HuH-7.5 (cell line): ENCODE measurements around the gene DACH1.
"Not testable (repeated sequence)": the region's sequence is repeated elsewhere in the genome, so short reads cannot be mapped to it uniquely, and the experiment has no call there.

Experiments used
- DNase-seq: peaks from one replicate; pipeline ENCODE4 v3.0.0; 2011; ENCODE audit warnings: low spot score

Gene DACH1

GRCh38 chr13:71867131-71867814, at the start of gene DACH1:
Gene DACH1, minus strand, starts transcription at chr13:71867204.
- DNase-seq = peak; percentile 79

DNA sequence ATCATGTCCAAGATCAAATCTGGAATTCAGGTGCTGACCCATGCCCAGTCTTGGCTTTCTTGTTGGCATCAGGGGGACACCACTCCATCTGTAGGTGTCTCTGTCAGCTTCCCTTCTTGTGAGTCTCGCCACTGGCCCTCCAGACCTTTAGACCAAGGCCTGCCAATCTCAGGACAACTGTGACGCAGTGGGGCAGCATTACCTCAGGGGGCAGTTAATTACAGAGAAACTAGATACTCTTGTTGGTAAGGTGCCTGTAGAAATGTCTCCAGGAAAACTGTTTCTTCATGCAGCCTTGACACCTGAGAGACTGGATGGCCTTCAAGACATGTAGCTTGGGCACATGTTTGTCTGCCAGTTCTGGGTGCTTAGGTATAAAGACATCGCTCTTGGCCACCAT, 46.7 kb upstream of the DACH1 start:
- no peak for DNase-seq

GRCh38 chr13:71912524-71912923, 45.5 kb upstream of the DACH1 start:
- DNase-seq = no peak

DNA sequence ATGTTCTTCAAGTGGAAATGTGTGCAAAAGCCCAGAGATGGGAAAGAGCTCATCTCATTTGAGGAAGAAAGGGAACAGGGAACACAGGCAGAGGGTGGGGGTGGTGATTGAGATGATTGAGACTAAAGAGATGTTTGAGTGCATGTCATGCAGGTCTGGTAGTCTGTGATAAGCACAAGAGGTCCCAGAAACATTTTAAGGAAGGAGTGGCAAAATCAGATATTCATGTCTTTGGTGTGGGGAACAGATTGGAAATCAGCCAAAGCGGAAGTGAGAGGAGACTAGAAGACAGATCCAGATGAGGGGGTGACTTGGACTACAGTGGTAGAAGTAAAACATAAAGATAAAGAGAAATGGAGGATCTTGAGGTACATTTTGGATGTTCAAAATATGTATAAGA, 39.4 kb upstream of the DACH1 start:
- no peak for DNase-seq

- no peak for DNase-seq
Observed at GRCh38 chr13:71902676-71903075, 35.7 kb upstream of the DACH1 start.

DNA sequence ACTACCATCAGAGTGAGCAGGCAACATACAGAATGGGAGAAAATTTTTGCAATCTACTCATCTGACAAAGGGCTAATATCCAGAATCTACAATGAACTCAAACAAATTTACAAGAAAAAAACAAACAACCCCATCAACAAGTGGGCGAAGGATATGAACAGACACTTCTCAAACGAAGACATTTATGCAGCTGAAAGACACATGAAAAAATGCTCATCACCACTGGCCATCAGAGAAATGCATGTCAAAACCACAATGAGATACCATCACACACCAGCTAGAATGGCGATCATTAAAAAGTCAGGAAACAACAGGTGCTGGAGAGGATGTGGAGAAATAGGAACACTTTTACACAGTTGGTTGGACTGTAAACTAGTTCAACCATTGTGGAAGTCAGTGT, 26.5 kb upstream of the DACH1 start:
- DNase-seq = not testable (repeated sequence)

DNA sequence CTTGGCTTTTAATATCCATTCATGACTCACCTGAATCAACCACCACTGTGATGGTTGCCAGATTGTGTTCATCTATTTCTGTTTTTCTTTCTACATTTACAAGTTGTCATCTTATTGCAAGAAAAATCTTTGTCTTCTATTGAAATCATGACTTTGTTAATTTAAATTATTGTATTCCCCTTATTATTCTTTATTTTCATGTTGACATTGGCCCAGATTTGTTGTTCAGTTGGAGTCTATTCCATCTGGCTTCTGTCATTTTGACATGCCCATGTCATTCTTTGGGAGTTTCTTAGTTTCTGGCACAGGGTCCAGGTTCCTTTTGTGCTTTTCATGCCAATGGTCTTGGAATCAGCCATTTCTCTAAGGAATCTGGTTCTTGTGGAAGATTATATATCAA, 19.9 kb upstream of the DACH1 start:
- no peak for DNase-seq

GRCh38 chr13:71882120-71882519, 15.1 kb upstream of the DACH1 start:
- DNase-seq = no peak

- no peak for DNase-seq
Observed at GRCh38 chr13:71880753-71881541, 13.9 kb upstream of the DACH1 start.

DNA sequence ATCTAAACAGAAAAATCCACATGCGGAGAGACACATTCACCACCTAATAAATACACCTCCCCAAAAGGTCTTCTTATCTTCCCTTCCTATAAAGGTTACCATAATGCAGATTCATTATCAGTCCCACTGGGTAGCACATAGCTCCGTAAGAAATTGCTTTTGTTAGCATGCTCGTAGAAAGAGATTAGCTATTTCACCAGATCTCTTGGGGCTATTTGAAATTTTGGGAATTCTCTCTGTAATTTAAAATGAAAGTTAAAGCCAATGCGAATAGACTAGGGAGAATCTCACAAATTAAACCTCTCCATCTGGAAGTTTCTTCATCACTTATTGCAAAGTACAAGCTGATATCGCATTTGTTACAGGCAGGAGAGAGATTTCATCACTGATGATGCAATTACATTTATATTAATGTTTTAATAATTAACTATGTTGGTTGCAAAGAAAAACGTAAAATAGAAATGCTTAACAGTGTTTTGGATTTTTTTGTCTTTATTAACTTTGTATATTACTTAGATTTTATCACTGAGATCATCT, 12.9 kb upstream of the DACH1 start:
- DNase-seq = no peak

GRCh38 chr13:71879129-71879535, 12.1 kb upstream of the DACH1 start:
- DNase-seq = no peak

DNA sequence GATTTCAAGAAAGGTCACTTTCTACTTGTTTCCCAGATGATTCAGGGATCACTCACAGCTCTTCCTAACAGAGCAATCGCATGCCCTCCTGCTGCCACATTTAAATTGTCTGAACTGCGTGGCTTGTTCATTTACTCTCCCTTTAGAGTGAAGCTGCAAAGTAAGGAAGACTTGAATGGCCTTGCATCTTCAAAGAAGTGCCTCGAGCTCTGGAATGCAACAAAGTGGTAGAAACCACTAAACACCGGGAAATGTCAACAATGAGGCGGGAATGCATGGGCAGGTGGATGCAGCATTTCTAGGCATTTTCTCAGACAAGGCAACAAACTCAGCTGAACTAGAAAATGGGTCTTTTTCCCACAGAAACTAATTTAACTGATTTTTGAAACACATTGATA, 10.3 kb upstream of the DACH1 start:
- DNase-seq = no peak

DNA sequence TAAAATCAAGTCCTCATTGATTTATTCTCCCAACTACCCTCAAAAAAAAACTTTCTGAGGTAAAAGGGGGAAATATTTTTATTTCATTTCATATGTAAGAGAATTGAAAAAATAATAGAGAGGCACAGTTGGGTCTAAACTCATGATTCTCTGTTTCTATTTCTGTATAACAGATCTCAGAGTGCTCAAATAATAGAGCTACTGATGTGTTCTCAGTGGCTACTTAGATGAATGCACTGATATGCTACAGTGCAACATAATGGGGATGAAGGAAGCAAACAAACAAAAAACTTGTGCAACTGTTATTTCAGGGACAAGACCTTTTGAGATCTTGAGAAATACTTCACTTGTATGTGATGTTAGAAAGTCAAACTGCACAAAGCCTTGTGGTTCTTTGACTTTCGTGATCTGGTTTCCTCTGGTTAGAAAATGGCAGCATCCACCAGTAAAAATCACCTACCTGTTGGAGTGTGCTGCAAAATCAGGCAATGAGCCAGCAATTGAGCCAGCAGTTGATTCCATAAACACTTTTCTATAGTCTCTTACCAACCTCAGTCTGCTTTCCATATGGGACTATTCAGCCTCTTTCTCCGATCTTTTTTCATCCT, 9.7 kb upstream of the DACH1 start:
- DNase-seq = no peak

- DNase-seq = no peak
Observed at GRCh38 chr13:71875823-71876222, 8.8 kb upstream of the DACH1 start.

GRCh38 chr13:71874458-71874857, 7.5 kb upstream of the DACH1 start:
- no peak for DNase-seq

- DNase-seq = no peak
Observed at GRCh38 chr13:71873418-71874247, 6.6 kb upstream of the DACH1 start.

GRCh38 chr13:71871844-71872243, 4.8 kb upstream of the DACH1 start:
- no peak for DNase-seq

DNA sequence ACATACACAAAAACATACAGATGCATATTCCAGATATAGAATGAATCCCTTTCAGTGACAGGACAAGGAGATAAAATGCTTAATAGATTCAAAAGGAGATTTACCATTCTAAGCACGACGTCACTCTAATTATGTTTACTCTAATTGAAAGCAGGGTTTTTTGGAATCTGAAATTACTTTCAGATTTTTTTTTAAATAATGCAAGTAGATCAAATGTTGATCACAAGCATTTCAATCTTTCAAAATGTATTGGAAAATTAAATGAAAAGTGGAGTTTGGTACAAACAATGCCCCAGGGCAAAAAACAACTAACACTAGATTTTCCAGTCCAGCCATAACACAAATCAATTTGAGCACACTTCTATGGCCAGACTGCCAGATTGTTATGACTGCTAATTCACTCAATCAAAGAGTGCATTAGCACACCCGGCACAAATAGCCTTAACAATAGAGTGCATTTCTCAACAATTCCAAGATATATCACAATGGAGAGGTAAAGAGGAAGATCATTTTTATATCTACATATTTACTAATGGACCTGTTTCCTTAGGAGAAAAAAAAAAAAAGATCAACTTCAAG, 4.3 kb upstream of the DACH1 start:
- DNase-seq = no peak

- no peak for DNase-seq
Observed at GRCh38 chr13:71870100-71870499, 3.1 kb upstream of the DACH1 start.

DNA sequence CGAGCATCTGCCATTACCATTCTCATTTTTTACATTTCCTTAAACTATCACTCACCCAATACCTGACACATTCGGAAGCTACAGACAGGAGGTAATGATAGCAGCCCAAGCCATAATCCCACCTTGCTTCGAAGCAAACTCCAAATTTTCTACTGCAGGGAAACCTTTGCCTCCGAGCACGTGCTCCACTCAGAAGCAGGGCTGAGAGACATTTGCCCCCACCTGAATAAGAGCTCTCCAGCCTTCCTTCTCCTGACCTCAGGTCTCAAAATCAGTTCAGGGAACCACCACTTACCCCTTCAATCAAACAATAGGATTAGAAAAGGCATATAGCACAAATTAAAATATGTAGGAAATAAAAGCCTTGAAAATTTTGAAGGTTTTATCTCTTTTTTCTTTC, 2.3 kb upstream of the DACH1 start:
- DNase-seq = no peak

- peak; percentile 23 for DNase-seq
Observed at GRCh38 chr13:71866335-71867130, 471 bp downstream of the DACH1 start.
